H9 (cell line): Measurements from ENCODE around the gene BIRC3. TPM values are rescaled to one million over a fixed set of nuclear protein-coding genes. Genes with fewer than 3 reads are reported as not detected.

Source experiments
- DNase-seq: peaks from one replicate; pipeline ENCODE4 v3.0.0-alpha.2; 2017
- H2AFZ ChIP-seq: one replicate; pipeline ENCODE4 v1.6.1; 2013; ENCODE audit warnings: mild to moderate bottlenecking, low read length, control low read depth, moderate library complexity
- H2AK5ac ChIP-seq: 2 replicates; pipeline ENCODE4 v1.6.1; 2013; ENCODE audit warnings: low read length, control low read depth, mixed read lengths; ENCODE audit not compliant: insufficient read length
- H2BK120ac ChIP-seq: one replicate; pipeline ENCODE4 v1.6.1; 2013; ENCODE audit warnings: low read depth, mild to moderate bottlenecking, low read length, control low read depth, inconsistent platforms; ENCODE audit not compliant: poor library complexity, severe bottlenecking
- H2BK12ac ChIP-seq: 2 replicates; pipeline ENCODE4 v1.6.1; 2013; ENCODE audit warnings: low read length, control low read depth, mixed read lengths, low read depth; ENCODE audit not compliant: insufficient read length
- H2BK15ac ChIP-seq: 2 replicates; pipeline ENCODE4 v1.6.1; 2013; ENCODE audit warnings: low read depth, low read length, control low read depth
- H2BK20ac ChIP-seq: one replicate; pipeline ENCODE4 v1.6.1; 2013; ENCODE audit warnings: low read depth, mild to moderate bottlenecking, low read length, control low read depth, inconsistent platforms; ENCODE audit not compliant: poor library complexity, severe bottlenecking
- H2BK5ac ChIP-seq: 2 replicates; pipeline ENCODE4 v1.6.1; 2013; ENCODE audit warnings: low read length, control low read depth, mixed read lengths; ENCODE audit not compliant: insufficient read length
- H3K14ac ChIP-seq: 2 replicates; pipeline ENCODE4 v1.6.1; 2013; ENCODE audit warnings: low read length, control low read depth; ENCODE audit not compliant: insufficient read depth
- H3K18ac ChIP-seq: 2 replicates; pipeline ENCODE4 v1.6.1; 2013; ENCODE audit warnings: low read depth, mild to moderate bottlenecking, mixed read lengths, low read length, control low read depth; ENCODE audit not compliant: insufficient read length
- H3K23ac ChIP-seq: 2 replicates; pipeline ENCODE4 v1.6.1; 2013; ENCODE audit warnings: low read length, control low read depth, mixed read lengths, low read depth; ENCODE audit not compliant: insufficient read length
- H3K23me2 ChIP-seq: 2 replicates; pipeline ENCODE4 v1.6.1; 2013; ENCODE audit warnings: low read depth, mild to moderate bottlenecking, mixed read lengths, low read length, control low read depth; ENCODE audit not compliant: insufficient read length, poor library complexity, severe bottlenecking
- H3K27ac ChIP-seq: 2 replicates; pipeline ENCODE4 v1.5.1; 2013; ENCODE audit warnings: low read length, control low read depth, mixed read lengths, low read depth; ENCODE audit not compliant: insufficient read length
- H3K27me3 ChIP-seq: 2 replicates; pipeline ENCODE4 v1.6.1; 2013; ENCODE audit warnings: low read length, control low read depth, inconsistent platforms; ENCODE audit not compliant: insufficient read depth
- H3K4ac ChIP-seq: 2 replicates; pipeline ENCODE4 v1.6.1; 2013; ENCODE audit warnings: low read depth, mild to moderate bottlenecking, control low read depth, inconsistent platforms, low read length, moderate library complexity
- H3K4me1 ChIP-seq: 2 replicates; pipeline ENCODE4 v1.6.1; 2013; ENCODE audit warnings: low read length, control low read depth, inconsistent platforms; ENCODE audit not compliant: insufficient read depth
- H3K4me2 ChIP-seq: 2 replicates; pipeline ENCODE4 v1.6.1; 2013; ENCODE audit warnings: low read length, control low read depth, mixed read lengths; ENCODE audit not compliant: insufficient read length, insufficient read depth
- H3K56ac ChIP-seq: 2 replicates; pipeline ENCODE4 v1.6.1; 2013; ENCODE audit warnings: low read depth, mild to moderate bottlenecking, mixed read lengths, low read length, control low read depth; ENCODE audit not compliant: insufficient read length
- H3K79me1 ChIP-seq: 2 replicates; pipeline ENCODE4 v1.6.1; 2013; ENCODE audit warnings: low read depth, mild to moderate bottlenecking, moderate library complexity, low read length, control low read depth, inconsistent platforms; ENCODE audit not compliant: insufficient read depth, poor library complexity, severe bottlenecking
- H3K79me2 ChIP-seq: 2 replicates; pipeline ENCODE4 v1.6.1; 2013; ENCODE audit warnings: low read length, control low read depth, inconsistent platforms; ENCODE audit not compliant: insufficient read depth
- H3K9ac ChIP-seq: 2 replicates; pipeline ENCODE4 v1.6.1; 2013; ENCODE audit warnings: low read length, control low read depth, mixed read lengths; ENCODE audit not compliant: insufficient read length; ENCODE audit errors: extremely low read depth
- H3K9me3 ChIP-seq: one replicate; pipeline ENCODE4 v1.6.1; 2013; ENCODE audit warnings: low read depth, low read length, inconsistent platforms; ENCODE audit not compliant: control insufficient read depth
- H3T11ph ChIP-seq: one replicate; pipeline ENCODE4 v1.6.1; 2013; ENCODE audit warnings: mild to moderate bottlenecking, low read length, control low read depth, inconsistent platforms
- H4K20me1 ChIP-seq: one replicate; pipeline ENCODE4 v1.6.1; 2013; ENCODE audit not compliant: control insufficient read depth, insufficient read length, insufficient read depth
- H4K5ac ChIP-seq: 2 replicates; pipeline ENCODE4 v1.6.1; 2013; ENCODE audit warnings: low read depth, mild to moderate bottlenecking, mixed read lengths, low read length, control low read depth; ENCODE audit not compliant: insufficient read length
- H4K8ac ChIP-seq: replicated peaks from 2 replicates; pipeline ENCODE4 v1.6.1; 2013; ENCODE audit warnings: low read length, control low read depth, mixed read lengths, low read depth; ENCODE audit not compliant: insufficient read length
- H4K91ac ChIP-seq: 2 replicates; pipeline ENCODE4 v1.6.1; 2013; ENCODE audit warnings: low read depth, mild to moderate bottlenecking, moderate library complexity, mixed read lengths, low read length, control low read depth; ENCODE audit not compliant: insufficient read length
- H3K27ac Mint-ChIP-seq, 3 experiments: 2 replicates in 2 of 3; 3 replicates in 1 of 3; pipeline ENCODE4 v1.8.0; 2020 to 2021; ENCODE audit warnings: mixed read lengths in 3 of 3, mild to moderate bottlenecking in 1 of 3, moderate library complexity in 1 of 3
- H3K27me3 Mint-ChIP-seq: 2 replicates; pipeline ENCODE4 v1.8.0; 2021; ENCODE audit warnings: low read depth, mild to moderate bottlenecking, moderate library complexity, mixed read lengths
- H3K36me3 Mint-ChIP-seq, 3 experiments: 2 replicates in 2 of 3; 3 replicates in 1 of 3; pipeline ENCODE4 v1.8.0; 2020 to 2021; ENCODE audit warnings: low read depth in 3 of 3, mixed read lengths in 3 of 3; ENCODE audit not compliant: insufficient read depth in 1 of 3
- H3K4me1 Mint-ChIP-seq, 2 experiments: 2 replicates each; pipeline ENCODE4 v1.8.0; 2020; ENCODE audit warnings: mixed read lengths in 2 of 2
- H3K4me3 Mint-ChIP-seq, 2 experiments: 2 replicates in 1 of 2; 3 replicates in 1 of 2; pipeline ENCODE4 v1.8.0; 2020 to 2021; ENCODE audit warnings: mild to moderate bottlenecking in 2 of 2, mixed read lengths in 2 of 2, moderate library complexity in 1 of 2
- H3K9me3 Mint-ChIP-seq, 2 experiments: 2 replicates in 1 of 2; 3 replicates in 1 of 2; pipeline ENCODE4 v1.8.0; 2020; ENCODE audit warnings: mild to moderate bottlenecking in 2 of 2, mixed read lengths in 2 of 2, moderate library complexity in 1 of 2
- CTCF ChIP-seq: fragments of 200-600 bp; sonication (generic); conservative IDR thresholded peaks from 3 replicates; pipeline ENCODE4 v1.8.0; 2021; ENCODE audit warnings: antibody characterized with exemption, mild to moderate bottlenecking
- WGBS: extraction: QIAGEN DNeasy Blood & Tissue Kit; methylation state at CpG from one replicate; pipeline ENCODE4 v1.1.7; 2013; ENCODE audit warnings: missing lambda C conversion rate, low lambda C conversion rate, mixed read lengths; ENCODE audit not compliant: insufficient read length; ENCODE audit errors: extremely low coverage; 5-methylcytosine and 5-hydroxymethylcytosine counted together
- total RNA-seq: library from RNA; stranded (reverse); gene quantifications from 2 replicates; pipeline ENCODE4 v1.2.1, GENCODE V29; 2021

BIRC3 gene
- total RNA-seq, 1 experiment from 2014 or later = 0.04 TPM

GRCh38 chr11:102313238-102313940 lies 3.9 kb upstream of the BIRC3 start:
- peak overlapping the region in 1 of 3 experiments; percentile 31; a peak in 1 of 7 replicates for H3K27ac Mint-ChIP-seq
- no peak overlapping the region for H2BK12ac ChIP-seq
- H3K9me3 Mint-ChIP-seq = no peaks in the 10 kb centered on the region
- TF ChIP-seq CTCF = no peak
- H3K36me3 Mint-ChIP-seq = no peaks in the 10 kb centered on the region
- H2AFZ ChIP-seq = no peak overlapping the region
- H3K79me2 ChIP-seq = no peaks in the 10 kb centered on the region
- no peak overlapping the region for H3K4me2 ChIP-seq
- no peak overlapping the region for H2AK5ac ChIP-seq
- H3K27ac ChIP-seq = no peak overlapping the region
- H2BK15ac ChIP-seq = no peak overlapping the region
- no peak overlapping the region for H3T11ph ChIP-seq
- H3K4me1 ChIP-seq = peaks cover 2% of the 10 kb centered on the region; the same call in 1 of the 2 replicates
- no peak overlapping the region for H3K4me3 Mint-ChIP-seq
- no peak overlapping the region for H3K9ac ChIP-seq
- no peak overlapping the region for H2BK20ac ChIP-seq
- no peaks in the 10 kb centered on the region for H4K20me1 ChIP-seq
- no peak for DNase-seq
- WGBS = no CpG with 5 or more reads among the region's 4 CpGs
- H3K23ac ChIP-seq = no peak overlapping the region
- no peak overlapping the region for H4K8ac ChIP-seq
- H2BK5ac ChIP-seq = no peak overlapping the region
- H3K14ac ChIP-seq = no peak overlapping the region
- H3K4ac ChIP-seq = no peak overlapping the region
- peaks cover 6 to 10% of the 10 kb centered on the region in 2 experiments; a peak in 3 of 4 replicates for H3K4me1 Mint-ChIP-seq
- H3K23me2 ChIP-seq = peaks cover 8% of the 10 kb centered on the region
- no peak overlapping the region for H2BK120ac ChIP-seq
- H3K27me3 Mint-ChIP-seq = peaks cover 17% of the 10 kb centered on the region
- H3K79me1 ChIP-seq = no peaks in the 10 kb centered on the region
- no peak overlapping the region for H3K56ac ChIP-seq
- no peak overlapping the region for H4K91ac ChIP-seq
- no peak overlapping the region for H4K5ac ChIP-seq
- no peaks in the 10 kb centered on the region for H3K9me3 ChIP-seq
- no peak overlapping the region for H3K18ac ChIP-seq
- H3K27me3 ChIP-seq = no peaks in the 10 kb centered on the region
